HT-29 (cell line): ENCODE data around the gene FOSL1. TPM values are rescaled to one million over a fixed set of nuclear protein-coding genes. Genes with fewer than 3 reads are reported as not detected.
"Not testable (repeated sequence)": the region's sequence is repeated elsewhere in the genome, so short reads cannot be mapped to it uniquely, and the experiment has no call there.

Experiments
- DNase-seq: peaks from one replicate; pipeline ENCODE4 v3.0.0-alpha.2; 2015; ENCODE audit warnings: low spot score
- total RNA-seq: library from RNA; depleted of rRNA; stranded (reverse); fragments of >200 nt; shearing (Covaris generic); gene quantifications from 2 replicates; pipeline ENCODE4 v1.2.3, GENCODE V29; 2014

FOSL1 gene
- total RNA-seq, 1 experiment from 2014 or later = 140 TPM

- DNase-seq = no peak
Measured at GRCh38 chr11:65896034-65896999, 3.9 kb downstream of the FOSL1 start.

GRCh38 chr11:65895482-65895981 lies 4.7 kb downstream of the FOSL1 start:
- no peak for DNase-seq

GRCh38 chr11:65894034-65894591 lies 6.1 kb downstream of the FOSL1 start:
- no peak for DNase-seq

GRCh38 chr11:65892661-65893317 lies 7.4 kb downstream of the FOSL1 start:
- no peak for DNase-seq

- not testable (repeated sequence) for DNase-seq
Measured at GRCh38 chr11:65892137-65892540, 8.0 kb downstream of the FOSL1 start.

- DNase-seq = no peak
Measured at GRCh38 chr11:65891219-65892136, 8.7 kb downstream of the FOSL1 start.

- DNase-seq = peak; percentile 98
Measured at GRCh38 chr11:65890324-65891218, 9.6 kb downstream of the FOSL1 start, which contains the start of gene CCDC85B. CCDC85B (plus strand) TSS chr11:65890673; CDS start chr11:65890784, 111 bp downstream.

GRCh38 chr11:65888163-65888814 lies 11.9 kb downstream of the FOSL1 start, which contains the start of gene FIBP:
FIBP (minus strand) TSS chr11:65888471; CDS start chr11:65888418, 53 bp downstream.
- DNase-seq = peak; percentile 99

GRCh38 chr11:65887723-65888162 lies 12.4 kb downstream of the FOSL1 start:
- no peak for DNase-seq

- peak; percentile 19 for DNase-seq
Measured at GRCh38 chr11:65886826-65887722, 13.1 kb downstream of the FOSL1 start.

GRCh38 chr11:65885808-65886536 lies 14.2 kb downstream of the FOSL1 start:
- DNase-seq = no peak

- no peak for DNase-seq
Measured at GRCh38 chr11:65885231-65885630, 15.0 kb downstream of the FOSL1 start.

- peak; percentile 91 for DNase-seq
Measured at GRCh38 chr11:65884716-65885092, 15.5 kb downstream of the FOSL1 start.

- DNase-seq = no peak
Measured at GRCh38 chr11:65883786-65884715, 16.1 kb downstream of the FOSL1 start.

- DNase-seq = no peak
Measured at GRCh38 chr11:65883058-65883761, 17.0 kb downstream of the FOSL1 start.
